HCT116 (cell line): ENCODE measurements around the gene THOC2. TPM values are rescaled to one million over a fixed set of nuclear protein-coding genes. Genes with fewer than 3 reads are reported as not detected.

Source experiments
- ATAC-seq: fragments of 200-7000 bp; cut with Tn5 transposase; 2 replicates; pipeline ENCODE4 v1.9.1; 2020; ENCODE audit warnings: mild to moderate bottlenecking, moderate library complexity
- BruUV-seq: library from RNA; stranded (reverse); fragments of 400-500 nt; replicated peaks from 2 replicates; lab custom pipeline; 2021; lab: Mats Ljungman, UMichigan
- CTCF ChIA-PET: fragments of 300-600 bp; sonication (Branson Sonifier 250); formaldehyde crosslinking; loops from one replicate; lab custom pipeline; 2021; ENCODE audit warnings: antibody characterized with exemption; lab: Charles Lee
- POLR2A ChIA-PET: fragments of 300-600, 350-600 bp; sonication (Branson Sonifier 250); formaldehyde crosslinking; loops from one replicate; lab custom pipeline; 2021; ENCODE audit warnings: antibody characterized with exemption; lab: Charles Lee
- RAD21 ChIA-PET, 2 experiments: fragments of 300-600 bp; sonication (Branson Sonifier 250); formaldehyde crosslinking; loops; one replicate each; lab custom pipeline; 2023; ENCODE audit warnings: low total read pairs in 2 of 2; ENCODE audit not compliant: uncharacterized antibody in 2 of 2, unreplicated experiment in 2 of 2, low non-redundant PET in 1 of 2; lab: Charles Lee
- DNase-seq: peaks from one replicate; pipeline ENCODE4 v3.0.0-alpha.2; 2010; ENCODE audit warnings: low read depth, low spot score
- H2AFZ ChIP-seq: fragments of 200-600 bp; shearing (Covaris generic), sonication (generic); 2 replicates; pipeline ENCODE4 v1.6.1; 2017; ENCODE audit warnings: low read depth, mixed run types, mixed read lengths, antibody characterized with exemption, low read length; ENCODE audit not compliant: poor library complexity, severe bottlenecking
- H3K27ac ChIP-seq: 2 replicates; pipeline ENCODE4 v1.5.1; 2012; ENCODE audit warnings: low read depth, low read length
- H3K27me3 ChIP-seq: fragments of 200-600 bp; sonication (generic); 2 replicates; pipeline ENCODE4 v1.6.1; 2016; ENCODE audit warnings: mixed run types, low read length, mixed read lengths; ENCODE audit not compliant: insufficient read depth
- H3K36me3 ChIP-seq, 2 experiments: fragments of 200-500 bp in 1 of 2; fragments of 200-600 bp in 1 of 2; sonication (Bioruptor generic) in 1 of 2; sonication (generic) in 1 of 2; 2 replicates each; pipeline versions ENCODE4 v1.5.1 to v1.6.1; 2014 to 2016; ENCODE audit warnings: low read length in 2 of 2, inconsistent platforms in 1 of 2, mixed read lengths in 1 of 2, mixed run types in 1 of 2; ENCODE audit not compliant: insufficient read depth in 2 of 2, control insufficient read depth in 1 of 2
- H3K4me1 ChIP-seq, 2 experiments: fragments of 200-600 bp in 1 of 2; sonication (generic) in 1 of 2; 2 replicates each; pipeline versions ENCODE4 v1.5.1 to v1.6.1; 2012 to 2017; ENCODE audit warnings: low read length in 2 of 2, inconsistent platforms in 1 of 2, mild to moderate bottlenecking in 1 of 2, mixed read lengths in 1 of 2, mixed run types in 1 of 2, moderate library complexity in 1 of 2; ENCODE audit not compliant: insufficient read depth in 2 of 2, control insufficient read depth in 1 of 2
- H3K4me2 ChIP-seq: fragments of 200-600 bp; sonication (generic); 2 replicates; pipeline ENCODE4 v1.6.1; 2017; ENCODE audit warnings: mixed run types, low read length, mixed read lengths
- H3K4me3 ChIP-seq, 2 experiments: fragments of 200-600 bp in 1 of 2; sonication (generic) in 1 of 2; replicated peaks in 1 of 2; 2 replicates each; pipeline ENCODE4 v1.5.1; 2011 to 2016; ENCODE audit warnings: low read length in 2 of 2, control low read depth in 1 of 2, low read depth in 1 of 2, mild to moderate bottlenecking in 1 of 2, mixed read lengths in 1 of 2, mixed run types in 1 of 2
- H3K79me2 ChIP-seq: fragments of 200-600 bp; sonication (generic); 2 replicates; pipeline ENCODE4 v1.6.1; 2017; ENCODE audit warnings: mild to moderate bottlenecking, mixed run types, low read length, moderate library complexity, mixed read lengths; ENCODE audit not compliant: insufficient read depth
- H3K9ac ChIP-seq: fragments of 200-600 bp; sonication (generic); 2 replicates; pipeline ENCODE4 v1.6.1; 2016; ENCODE audit warnings: low read length, mixed read lengths
- H3K9me2 ChIP-seq: fragments of 200-600 bp; sonication (generic), shearing (Covaris generic); 2 replicates; pipeline ENCODE4 v1.6.1; 2017; ENCODE audit warnings: mixed run types, mild to moderate bottlenecking, moderate library complexity; ENCODE audit not compliant: insufficient read depth
- H3K9me3 ChIP-seq, 2 experiments: fragments of 200-500 bp in 1 of 2; fragments of 200-600 bp in 1 of 2; sonication (Bioruptor generic) in 1 of 2; sonication (generic) in 1 of 2; 2 replicates each; pipeline ENCODE4 v1.6.1; 2014 to 2017; ENCODE audit warnings: low read length in 2 of 2, mixed read lengths in 2 of 2, inconsistent platforms in 1 of 2, low read depth in 1 of 2, mild to moderate bottlenecking in 1 of 2, mixed run types in 1 of 2, moderate library complexity in 1 of 2; ENCODE audit not compliant: control insufficient read depth in 1 of 2, insufficient read depth in 1 of 2
- H4K20me1 ChIP-seq: fragments of 200-600 bp; sonication (generic), shearing (Covaris generic); 2 replicates; pipeline ENCODE4 v1.6.1; 2017; ENCODE audit warnings: mixed run types, mild to moderate bottlenecking, moderate library complexity; ENCODE audit not compliant: insufficient read depth
- ATF3 ChIP-seq: IDR thresholded peaks from 2 replicates; pipeline ENCODE4 v1.6.1; 2012
- CEBPB ChIP-seq: IDR thresholded peaks from 2 replicates; pipeline ENCODE4 v1.6.1; 2012; ENCODE audit warnings: low read depth
- CTCF ChIP-seq, 3 experiments: fragments of 200-600 bp in 1 of 3; sonication (generic) in 1 of 3; IDR thresholded peaks in 2 of 3; conservative IDR thresholded peaks in 1 of 3; 2 replicates each; pipeline ENCODE4 v1.5.1; 2012 to 2017; ENCODE audit warnings: low read depth in 2 of 3, low read length in 2 of 3, antibody characterized with exemption in 1 of 3, borderline replicate concordance in 1 of 3, control low read depth in 1 of 3, mild to moderate bottlenecking in 1 of 3, mixed read lengths in 1 of 3, mixed run types in 1 of 3, moderate library complexity in 1 of 3; ENCODE audit not compliant: insufficient read depth in 1 of 3
- ELF1 ChIP-seq: IDR thresholded peaks from 2 replicates; pipeline ENCODE4 v1.6.1; 2012; ENCODE audit warnings: low read depth, borderline replicate concordance
- EZH2 ChIP-seq: fragments of 200-600 bp; sonication (generic); IDR thresholded peaks from 2 replicates; pipeline ENCODE4 v1.6.1; 2017; ENCODE audit warnings: antibody characterized with exemption, mixed run types
- EZH2phosphoT487 ChIP-seq: fragments of 200-600 bp; IDR thresholded peaks from 2 replicates; pipeline ENCODE4 v1.6.1; 2018; ENCODE audit warnings: antibody characterized with exemption, borderline replicate concordance
- FOSL1 ChIP-seq: IDR thresholded peaks from 2 replicates; pipeline ENCODE4 v1.6.1; 2012; ENCODE audit warnings: low read depth
- JUND ChIP-seq: IDR thresholded peaks from 2 replicates; pipeline ENCODE4 v1.6.1; 2012
- POLR2A ChIP-seq: IDR thresholded peaks from 2 replicates; pipeline ENCODE4 v1.7.0; 2011; ENCODE audit warnings: borderline replicate concordance; ENCODE audit not compliant: insufficient read depth, insufficient read length; ENCODE audit errors: extremely low read depth
- POLR2AphosphoS5 ChIP-seq: IDR thresholded peaks from 2 replicates; pipeline ENCODE4 v1.6.1; 2011; ENCODE audit warnings: mild to moderate bottlenecking, low read depth, low read length, moderate library complexity
- RAD21 ChIP-seq: IDR thresholded peaks from 2 replicates; pipeline ENCODE4 v1.6.1; 2012; ENCODE audit warnings: low read depth, mild to moderate bottlenecking
- REST ChIP-seq: IDR thresholded peaks from 2 replicates; pipeline ENCODE4 v1.6.1; 2012; ENCODE audit warnings: low read depth
- SRF ChIP-seq: IDR thresholded peaks from 2 replicates; pipeline ENCODE4 v1.6.1; 2012; ENCODE audit warnings: low read depth
- TCF7L2 ChIP-seq: IDR thresholded peaks from 2 replicates; pipeline ENCODE4 v1.7.0; 2011; ENCODE audit warnings: borderline replicate concordance, inconsistent platforms; ENCODE audit not compliant: insufficient read depth, insufficient read length; ENCODE audit errors: extremely low read depth
- YY1 ChIP-seq: IDR thresholded peaks from 2 replicates; pipeline ENCODE4 v1.6.1; 2011; ENCODE audit warnings: low read length, low read depth, moderate library complexity, mild to moderate bottlenecking; ENCODE audit not compliant: insufficient replicate concordance; ENCODE audit errors: extremely low read depth
- ZFX ChIP-seq: fragments of 450-650 bp; IDR thresholded peaks from 2 replicates; pipeline ENCODE4 v1.6.1; 2017
- intact Hi-C: fragments of 100-400 bp; cut with micrococcal nuclease; formaldehyde crosslinking; loops from 2 replicates; pipeline ENCODE4 v1.10.0; 2022
- total RNA-seq: library from RNA; stranded (reverse); gene quantifications from one replicate; pipeline ENCODE4 v1.2.1, GENCODE V29; 2021; ENCODE audit not compliant: unreplicated experiment
- TF ChIP-seq, protein P1 (sequence below): IDR thresholded peaks from 2 replicates; pipeline ENCODE4 v1.6.1; 2012

THOC2 gene
- total RNA-seq, 1 experiment from 2014 or later: 85.3 TPM

- no peak for DNase-seq
- no TSS peak for BruUV-seq
- ChIA-PET POLR2A (no interaction called here), CTCF (no interaction called here), RAD21 (no interaction called here)
- Histone ChIP-seq H3K4me3 (no peak overlapping the region), H3K9me2 (no peaks in the 10 kb centered on the region), H3K27me3 (no peaks in the 10 kb centered on the region), H3K9ac (no peak overlapping the region), H3K9me3 (no peaks in the 10 kb centered on the region), H3K79me2 (peaks cover 30% of the 10 kb centered on the region), H3K4me1 (no peaks in the 10 kb centered on the region), H4K20me1 (no peaks in the 10 kb centered on the region), H3K36me3 (no peaks in the 10 kb centered on the region; a peak in 2 of 4 replicates), H3K27ac (no peak overlapping the region), H3K4me2 (no peak overlapping the region), H2AFZ (no peak overlapping the region)
- no peak for TF ChIP-seq ATF3
- no peak for TF ChIP-seq JUND
- no peak for ATAC-seq
- intact Hi-C loops: no loop called here
Observed at GRCh38 chrX:123685232-123685631, 47.6 kb downstream of the THOC2 start.

DNA sequence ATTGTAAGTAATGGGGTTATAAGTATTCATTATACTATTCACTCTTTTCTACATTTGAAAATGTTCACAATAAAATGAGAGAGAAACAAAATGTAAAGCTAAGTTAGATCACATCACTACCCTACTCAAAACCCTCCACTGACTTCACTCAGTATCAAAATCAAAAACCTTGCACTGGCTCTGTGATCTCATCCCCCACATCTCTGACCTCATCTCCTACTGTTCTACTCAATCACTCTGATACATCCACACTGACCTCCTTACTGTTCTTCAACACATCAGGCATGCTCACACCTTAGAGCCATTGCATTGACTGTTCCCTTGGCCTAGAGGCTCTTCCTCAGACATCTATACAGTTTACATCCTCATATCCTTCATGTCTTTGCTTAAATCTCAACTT is 50.7 kb downstream of the THOC2 start:
- ChIA-PET CTCF (no interaction called here), POLR2A (no interaction called here), RAD21 (no interaction called here)
- Histone ChIP-seq H3K4me1 (no peaks in the 10 kb centered on the region), H3K9ac (no peak overlapping the region), H3K79me2 (peaks cover 25% of the 10 kb centered on the region), H4K20me1 (no peaks in the 10 kb centered on the region), H3K27me3 (no peaks in the 10 kb centered on the region), H3K4me2 (no peak overlapping the region), H3K4me3 (no peak overlapping the region), H3K36me3 (peaks cover 0 to 3% of the 10 kb centered on the region in 2 experiments; a peak in 3 of 4 replicates), H3K27ac (no peak overlapping the region), H3K9me2 (no peaks in the 10 kb centered on the region), H3K9me3 (no peaks in the 10 kb centered on the region), H2AFZ (no peak overlapping the region)
- ATAC-seq (no peak), DNase-seq (no peak)
- intact Hi-C loops: no loop called here
- no TSS peak for BruUV-seq
- TF ChIP-seq YY1: no peak
- TF ChIP-seq CEBPB: no peak
- TF ChIP-seq SRF: no peak
- no peak for TF ChIP-seq ZFX
- TF ChIP-seq FOSL1: no peak
- no peak for TF ChIP-seq POLR2AphosphoS5
- no peak for TF ChIP-seq EZH2phosphoT487
- no peak for TF ChIP-seq RAD21
- no peak for TF ChIP-seq REST
- TF ChIP-seq POLR2A: no peak
- TF ChIP-seq CTCF (IDR thresholded peaks at IDR 0.05 in 2 of 3, conservative IDR thresholded peaks at IDR 0.05 in 1 of 3; ENCODE audit: borderline replicate concordance in 1 of 3, insufficient read depth in 1 of 3, low read depth in 2 of 3, low read length in 2 of 3): no peak
- TF ChIP-seq, protein P1, sequence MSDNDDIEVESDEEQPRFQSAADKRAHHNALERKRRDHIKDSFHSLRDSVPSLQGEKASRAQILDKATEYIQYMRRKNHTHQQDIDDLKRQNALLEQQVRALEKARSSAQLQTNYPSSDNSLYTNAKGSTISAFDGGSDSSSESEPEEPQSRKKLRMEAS: no peak
- no peak for TF ChIP-seq JUND
- TF ChIP-seq TCF7L2: no peak
- no peak for TF ChIP-seq ELF1
- TF ChIP-seq EZH2: no peak
